Measurements from ENCODE around the gene STARD3NL.

STARD3NL gene

GRCh38 chr7:38273286-38273995, 95.4 kb downstream of the STARD3NL start, which contains the start of gene TARP:
TSS of gene TARP (minus strand) at chr7:38273636.
- no peak for DNase-seq (ENCODE audit: extremely low read depth, insufficient read length)
- no peaks in the 10 kb centered on the region for H3K36me3 ChIP-seq (ENCODE audit: control insufficient read depth, insufficient read depth, low read length)
- TF ChIP-seq, protein P1, sequence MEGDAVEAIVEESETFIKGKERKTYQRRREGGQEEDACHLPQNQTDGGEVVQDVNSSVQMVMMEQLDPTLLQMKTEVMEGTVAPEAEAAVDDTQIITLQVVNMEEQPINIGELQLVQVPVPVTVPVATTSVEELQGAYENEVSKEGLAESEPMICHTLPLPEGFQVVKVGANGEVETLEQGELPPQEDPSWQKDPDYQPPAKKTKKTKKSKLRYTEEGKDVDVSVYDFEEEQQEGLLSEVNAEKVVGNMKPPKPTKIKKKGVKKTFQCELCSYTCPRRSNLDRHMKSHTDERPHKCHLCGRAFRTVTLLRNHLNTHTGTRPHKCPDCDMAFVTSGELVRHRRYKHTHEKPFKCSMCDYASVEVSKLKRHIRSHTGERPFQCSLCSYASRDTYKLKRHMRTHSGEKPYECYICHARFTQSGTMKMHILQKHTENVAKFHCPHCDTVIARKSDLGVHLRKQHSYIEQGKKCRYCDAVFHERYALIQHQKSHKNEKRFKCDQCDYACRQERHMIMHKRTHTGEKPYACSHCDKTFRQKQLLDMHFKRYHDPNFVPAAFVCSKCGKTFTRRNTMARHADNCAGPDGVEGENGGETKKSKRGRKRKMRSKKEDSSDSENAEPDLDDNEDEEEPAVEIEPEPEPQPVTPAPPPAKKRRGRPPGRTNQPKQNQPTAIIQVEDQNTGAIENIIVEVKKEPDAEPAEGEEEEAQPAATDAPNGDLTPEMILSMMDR (IDR thresholded peaks at IDR 0.05; ENCODE audit: insufficient read depth, low read length, poor library complexity, severe bottlenecking): no peak
- H3K4me3 ChIP-seq (replicated peaks; ENCODE audit: low read depth, low read length): no peak within 1 kb of the TSS
- H3K27me3 ChIP-seq (replicated peaks; ENCODE audit: control insufficient read depth, insufficient read depth, low read length): no peaks in the 10 kb centered on the region

GRCh38 chr7:38274486-38274885, 96.4 kb downstream of the STARD3NL start:
- Histone ChIP-seq H3K27me3 (replicated peaks; ENCODE audit: control insufficient read depth, insufficient read depth, low read length) (no peaks in the 10 kb centered on the region), H3K36me3 (ENCODE audit: control insufficient read depth, insufficient read depth, low read length) (no peaks in the 10 kb centered on the region), H3K4me3 (replicated peaks; ENCODE audit: low read depth, low read length) (no peak overlapping the region)
- TF ChIP-seq, protein P1 (IDR thresholded peaks at IDR 0.05; ENCODE audit: insufficient read depth, low read length, poor library complexity, severe bottlenecking): no peak
- no peak for DNase-seq (ENCODE audit: extremely low read depth, insufficient read length)

DNA sequence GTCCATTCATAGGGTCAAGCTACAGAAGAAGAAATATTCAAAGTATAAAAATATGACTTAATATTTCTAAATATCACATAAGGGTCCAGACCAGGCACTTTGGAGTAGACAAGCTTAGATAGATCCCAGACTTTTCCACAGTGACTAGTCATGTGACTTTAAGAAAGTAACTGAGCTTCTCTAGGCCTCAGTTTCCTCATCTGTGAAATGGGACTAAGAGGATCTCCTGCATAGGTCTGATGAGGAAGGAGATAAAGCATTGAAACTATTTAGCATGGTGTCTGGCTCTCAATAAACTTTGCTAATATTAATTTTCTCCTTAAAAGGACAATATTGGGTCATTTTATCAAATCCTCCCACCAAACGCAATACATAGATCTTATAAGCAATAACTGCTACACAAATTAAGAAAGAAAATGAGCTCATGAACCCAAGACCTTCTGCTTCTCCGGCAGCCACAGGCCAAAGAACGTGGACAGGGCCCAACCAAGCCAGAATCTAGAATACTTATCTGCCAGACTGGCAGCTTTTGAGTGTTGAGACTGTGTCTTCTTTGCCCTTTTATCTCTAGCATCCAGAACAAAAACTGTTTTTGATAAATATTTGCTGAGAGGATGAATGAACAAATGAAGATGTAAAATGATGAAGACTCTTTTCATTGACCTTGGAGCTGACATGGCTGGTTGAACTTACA, 97.0 kb downstream of the STARD3NL start:
- Histone ChIP-seq H3K36me3 (ENCODE audit: control insufficient read depth, insufficient read depth, low read length) (no peaks in the 10 kb centered on the region), H3K4me3 (replicated peaks; ENCODE audit: low read depth, low read length) (no peak overlapping the region)
- TF ChIP-seq, protein P1 (IDR thresholded peaks at IDR 0.05; ENCODE audit: insufficient read depth, low read length, poor library complexity, severe bottlenecking): no peak

GRCh38 chr7:38276096-38276877, 98.2 kb downstream of the STARD3NL start:
- TF ChIP-seq, protein P1 (IDR thresholded peaks at IDR 0.05; ENCODE audit: insufficient read depth, low read length, poor library complexity, severe bottlenecking): no peak
- DNase-seq (ENCODE audit: extremely low read depth, insufficient read length): no peak
- H3K27me3 ChIP-seq (replicated peaks; ENCODE audit: control insufficient read depth, insufficient read depth, low read length): no peaks in the 10 kb centered on the region
- no peaks in the 10 kb centered on the region for H3K36me3 ChIP-seq (ENCODE audit: control insufficient read depth, insufficient read depth, low read length)
- no peak overlapping the region for H3K4me3 ChIP-seq (replicated peaks; ENCODE audit: low read depth, low read length)

More for the DNA sequence above, 97.0 kb downstream of the STARD3NL start:
- DNase-seq (ENCODE audit: extremely low read depth, insufficient read length): no peak
- no peaks in the 10 kb centered on the region for H3K27me3 ChIP-seq (replicated peaks; ENCODE audit: control insufficient read depth, insufficient read depth, low read length)

- no peaks in the 10 kb centered on the region for H3K27me3 ChIP-seq (replicated peaks; ENCODE audit: control insufficient read depth, insufficient read depth, low read length)
- DNase-seq (ENCODE audit: extremely low read depth, insufficient read length): no peak
These were observed 102.0 kb downstream of the STARD3NL start for GRCh38 chr7:38280000-38280399.

More at GRCh38 chr7:38280000-38280399, 102.0 kb downstream of the STARD3NL start:
- Histone ChIP-seq H3K36me3 (ENCODE audit: control insufficient read depth, insufficient read depth, low read length) (no peaks in the 10 kb centered on the region), H3K4me3 (replicated peaks; ENCODE audit: low read depth, low read length) (no peak overlapping the region)
- TF ChIP-seq, protein P1 (IDR thresholded peaks at IDR 0.05; ENCODE audit: insufficient read depth, low read length, poor library complexity, severe bottlenecking): no peak

All from GM06990 (cell line).